ENCODE results near the gene CCNY.

DNA sequence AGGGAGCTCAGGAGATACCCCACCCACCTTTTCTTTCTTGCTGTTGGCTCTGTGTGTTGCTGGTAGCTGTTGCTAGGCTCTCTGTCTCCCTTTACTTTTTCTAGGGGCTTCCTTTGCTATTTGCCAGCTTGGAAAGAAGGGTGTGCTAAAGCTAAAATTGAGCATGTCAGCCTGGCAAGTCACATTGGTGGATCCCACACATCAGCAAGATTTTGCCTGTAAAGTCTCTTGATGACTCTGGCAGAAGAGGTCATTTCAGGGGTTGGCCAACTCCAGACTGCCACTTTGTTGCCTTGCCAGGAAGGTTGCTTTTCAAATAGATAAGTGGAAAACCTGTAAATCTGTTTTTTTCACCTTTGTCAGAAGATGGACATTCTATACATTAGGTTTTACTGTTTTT lies 9.9 kb downstream of the CCNY start:
- TF ChIP-seq POLR2AphosphoS5 (IDR thresholded peaks at IDR 0.05; ENCODE audit: low read depth, low read length) (no peak), POLR2A (IDR thresholded peaks at IDR 0.05; ENCODE audit: low read depth, low read length) (no peak)
